Activated CD4-positive, alpha-beta T cell treated with anti-CD3 and anti-CD28 coated beads for 1 hour (primary cell): ENCODE measurements around the gene A2ML1.
"Not testable (repeated sequence)": the region's sequence is repeated elsewhere in the genome, so short reads cannot be mapped to it uniquely, and the experiment has no call there.

Experiments used
- DNase-seq: peaks from one replicate; pipeline ENCODE4 v3.0.0-alpha.2; 2020

A2ML1 gene

DNA sequence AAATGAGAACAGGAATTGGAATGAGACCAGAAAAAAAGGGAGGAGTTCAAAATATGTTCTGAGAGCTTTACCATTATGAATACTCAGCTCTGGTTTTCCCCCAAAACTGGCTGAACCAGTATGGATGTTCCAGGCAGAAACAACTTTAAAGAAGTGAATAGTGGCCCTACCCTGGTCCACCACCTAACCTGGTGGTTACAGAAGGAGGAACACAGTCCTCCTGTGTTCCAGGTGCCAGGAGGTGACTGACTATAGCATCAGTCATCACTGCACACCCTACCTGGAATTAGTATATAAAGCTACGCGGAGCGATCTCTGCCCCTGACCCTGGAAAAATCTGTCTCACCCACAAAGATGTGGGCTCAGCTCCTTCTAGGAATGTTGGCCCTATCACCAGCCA lies at the start of gene A2ML1:
Gene A2ML1 (plus strand): TSS at position 324 of the 400 bp plus-strand sequence. CDS start 31 bp downstream, at position 355.
- DNase-seq, result no peak

DNA sequence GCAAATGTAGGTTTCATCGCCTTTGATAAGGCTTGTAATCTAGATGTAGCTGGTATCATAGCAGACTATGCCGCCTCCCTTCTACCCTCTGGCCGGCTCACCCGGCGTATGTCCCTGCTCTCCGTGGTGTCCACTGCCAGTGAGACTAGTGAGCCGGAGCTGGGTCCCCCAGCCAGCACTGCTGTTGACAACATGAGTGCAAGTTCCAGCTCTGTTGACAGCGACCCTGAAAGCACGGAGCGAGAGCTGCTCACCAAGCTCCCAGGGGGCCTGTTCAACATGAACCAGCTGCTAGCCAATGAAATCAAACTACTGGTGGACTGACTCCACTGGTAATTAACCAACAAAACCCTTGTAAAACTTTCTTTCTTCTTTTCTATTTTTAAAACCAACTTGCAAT lies 49.0 kb upstream of the A2ML1 start:
- DNase-seq, result no peak

DNA sequence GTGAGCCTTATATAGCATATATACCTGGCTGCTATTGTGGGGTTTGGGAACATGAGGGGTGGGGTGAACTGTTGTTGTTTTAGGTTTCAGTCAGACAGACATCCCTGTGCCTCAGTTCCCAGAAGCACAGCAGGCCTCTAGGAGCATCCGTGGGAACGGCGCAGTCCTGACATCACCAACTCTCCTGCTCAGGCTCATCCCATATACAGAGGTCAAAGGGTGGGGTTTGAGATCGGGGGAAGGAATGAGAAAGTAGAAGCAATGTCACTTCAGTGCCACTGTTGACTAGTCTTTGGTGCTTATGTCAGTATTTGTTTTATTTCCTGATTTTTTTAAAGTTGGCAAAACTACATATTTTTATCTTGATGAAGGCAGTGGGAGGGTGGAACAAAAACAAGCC lies 43.1 kb upstream of the A2ML1 start:
- no peak for DNase-seq

DNA sequence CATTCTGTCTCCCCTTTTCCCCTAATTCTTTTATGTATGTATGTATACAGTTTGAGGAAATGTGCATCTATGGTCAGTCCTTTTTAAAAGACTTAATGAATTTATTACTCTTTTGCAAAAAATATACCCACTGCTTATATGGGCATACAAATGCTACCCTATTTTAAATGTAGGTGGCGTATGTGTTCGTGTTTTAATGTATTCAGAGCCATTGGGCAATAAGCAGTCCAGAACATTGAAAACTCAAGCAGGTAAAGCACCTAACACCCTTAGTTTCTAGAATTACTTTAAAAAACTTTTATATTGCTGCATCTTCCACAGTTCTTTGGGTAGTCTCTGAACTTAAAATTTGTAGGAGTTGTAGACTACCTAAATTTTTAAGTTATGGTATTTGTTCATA lies 42.6 kb upstream of the A2ML1 start:
- DNase-seq, result no peak

DNA sequence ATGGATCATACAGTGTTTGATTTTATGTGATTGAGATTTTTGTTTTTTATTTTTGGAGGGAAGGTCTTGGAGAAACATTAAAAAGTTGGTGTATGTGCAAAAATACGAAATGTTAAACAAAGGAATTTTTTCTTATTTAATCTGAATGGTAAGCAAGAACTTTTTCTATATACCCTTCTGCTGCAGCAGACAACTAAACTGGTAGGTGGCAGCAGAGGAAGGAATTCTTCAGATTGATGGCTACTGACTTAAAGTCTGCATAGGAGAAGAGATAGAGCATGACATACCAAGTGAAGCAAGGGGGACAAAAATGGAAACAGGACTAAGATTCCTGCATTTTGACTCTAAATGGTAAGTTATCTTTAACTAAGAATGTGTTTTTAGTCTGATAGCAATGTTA lies 42.0 kb upstream of the A2ML1 start:
- no peak for DNase-seq

DNA sequence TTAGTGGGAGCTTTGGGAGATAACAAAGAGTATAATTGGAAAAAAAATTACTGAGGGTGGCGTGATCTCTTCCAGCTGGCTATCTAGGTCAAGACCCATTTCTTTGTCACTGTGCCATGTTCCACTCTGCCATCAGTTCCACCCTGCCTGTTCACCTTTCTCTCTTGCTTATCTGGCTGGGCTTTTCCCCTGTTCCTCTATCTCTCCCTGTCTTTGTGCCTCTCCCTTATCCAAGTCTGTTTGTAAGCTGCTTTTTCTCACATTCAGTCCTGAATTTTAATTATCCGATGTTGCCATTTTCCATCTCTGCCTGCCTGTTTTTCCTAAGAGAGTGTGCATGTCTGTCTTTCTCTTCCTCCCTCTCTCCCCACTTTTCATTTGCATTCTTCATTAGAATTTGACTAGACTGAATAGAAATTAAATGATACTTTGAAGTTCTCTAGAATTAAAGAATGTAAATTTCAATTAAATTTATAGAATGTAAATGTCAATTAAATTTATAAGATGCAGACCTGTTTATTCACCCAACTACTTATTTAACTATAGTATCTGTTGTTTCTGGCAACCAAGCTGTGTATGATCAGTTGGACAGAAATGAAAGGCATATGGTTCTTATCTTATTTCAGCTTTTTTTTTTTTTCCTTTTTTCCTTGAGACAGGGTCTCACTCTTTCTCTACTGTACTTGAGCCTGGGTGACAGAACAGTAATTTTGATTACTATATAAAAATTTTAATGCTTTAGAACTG lies 40.9 kb upstream of the A2ML1 start:
- DNase-seq, result no peak

DNA sequence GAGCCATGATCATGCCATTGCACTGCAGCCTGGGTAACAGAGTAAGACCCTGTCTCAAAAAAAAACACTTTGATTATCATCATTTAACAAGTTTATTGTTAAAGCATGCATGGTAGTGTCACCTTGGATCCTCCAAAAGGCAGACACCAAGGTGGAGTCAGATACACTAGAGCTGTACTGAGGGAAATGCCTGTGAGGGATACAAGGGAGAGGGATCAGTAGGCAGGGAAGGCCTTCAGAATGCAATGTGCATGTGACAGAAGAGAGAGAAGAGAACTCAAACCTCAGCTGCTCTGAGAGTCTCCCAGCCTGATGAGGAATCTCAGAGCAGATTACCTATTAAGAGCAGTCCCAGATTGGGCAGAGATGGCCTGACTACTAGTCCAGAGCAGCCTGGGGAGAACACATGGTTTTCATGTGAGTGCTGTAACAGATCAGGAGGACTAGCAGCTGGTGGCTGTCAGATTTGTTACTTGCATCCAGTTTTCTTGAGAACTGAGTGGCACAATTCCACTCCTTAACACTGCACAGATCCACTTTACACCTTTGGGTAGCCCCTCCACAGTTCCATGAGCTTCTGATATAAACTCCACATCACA lies 38.0 kb upstream of the A2ML1 start:
- no peak for DNase-seq

DNA sequence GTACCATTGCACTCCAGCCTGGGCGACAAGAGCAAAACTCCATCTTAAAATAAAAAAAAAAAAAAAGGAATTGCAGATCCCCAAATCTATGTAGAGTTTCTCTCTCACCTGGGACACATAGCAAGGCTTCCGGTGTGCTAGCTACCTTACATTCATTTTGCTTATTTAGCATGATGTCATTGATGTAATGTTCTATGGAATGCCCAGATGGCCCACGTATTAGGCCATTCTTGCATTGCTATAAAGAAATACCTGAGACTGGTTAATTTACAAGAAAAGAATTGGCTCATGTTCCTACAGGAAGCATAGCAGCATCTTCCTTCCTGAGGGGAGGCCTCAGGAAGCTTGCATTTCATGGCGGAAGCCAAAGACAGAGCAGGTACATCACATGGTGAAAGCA lies 36.9 kb upstream of the A2ML1 start:
- DNase-seq, result no peak

DNA sequence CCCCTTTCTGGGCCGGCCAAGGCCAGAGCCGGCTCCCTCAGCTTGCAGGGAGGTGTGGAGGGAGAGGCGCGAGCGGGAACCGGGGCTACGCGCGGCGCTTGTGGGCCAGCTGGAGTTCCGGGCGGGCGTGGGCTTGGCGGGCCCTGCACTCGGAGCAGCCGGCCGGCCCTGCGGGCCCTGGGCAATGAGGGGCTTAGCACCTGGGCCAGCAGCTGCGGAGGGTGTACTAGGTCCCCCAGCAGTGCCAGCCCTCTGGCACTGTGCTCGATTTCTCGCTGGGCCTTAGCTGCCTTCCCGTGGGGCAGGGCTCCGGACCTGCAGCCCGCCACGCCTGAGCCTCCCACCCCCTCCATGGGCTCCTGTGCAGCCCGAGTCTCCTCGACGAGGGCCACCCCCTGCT lies 35.2 kb upstream of the A2ML1 start:
- not testable (repeated sequence) for DNase-seq

DNA sequence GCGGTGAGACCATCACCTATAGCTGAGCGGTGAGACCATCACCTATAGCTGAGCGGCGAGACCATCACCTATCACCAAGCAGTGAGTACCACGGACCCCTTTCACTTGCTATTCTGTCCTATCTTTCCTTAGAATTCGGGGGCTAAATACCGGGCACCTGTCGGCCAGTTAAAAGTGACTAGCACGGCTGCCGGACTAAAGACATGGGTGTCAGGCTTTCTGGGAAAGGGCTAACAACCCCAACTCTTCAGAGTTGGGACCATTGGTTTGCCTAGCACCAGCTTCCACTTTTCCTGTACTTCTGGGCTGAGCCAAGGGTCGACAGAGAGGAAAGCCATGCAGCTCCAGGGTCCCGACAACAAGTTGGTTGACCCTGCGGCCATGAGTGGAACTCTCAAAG lies 33.7 kb upstream of the A2ML1 start:
- DNase-seq, result not testable (repeated sequence)

DNA sequence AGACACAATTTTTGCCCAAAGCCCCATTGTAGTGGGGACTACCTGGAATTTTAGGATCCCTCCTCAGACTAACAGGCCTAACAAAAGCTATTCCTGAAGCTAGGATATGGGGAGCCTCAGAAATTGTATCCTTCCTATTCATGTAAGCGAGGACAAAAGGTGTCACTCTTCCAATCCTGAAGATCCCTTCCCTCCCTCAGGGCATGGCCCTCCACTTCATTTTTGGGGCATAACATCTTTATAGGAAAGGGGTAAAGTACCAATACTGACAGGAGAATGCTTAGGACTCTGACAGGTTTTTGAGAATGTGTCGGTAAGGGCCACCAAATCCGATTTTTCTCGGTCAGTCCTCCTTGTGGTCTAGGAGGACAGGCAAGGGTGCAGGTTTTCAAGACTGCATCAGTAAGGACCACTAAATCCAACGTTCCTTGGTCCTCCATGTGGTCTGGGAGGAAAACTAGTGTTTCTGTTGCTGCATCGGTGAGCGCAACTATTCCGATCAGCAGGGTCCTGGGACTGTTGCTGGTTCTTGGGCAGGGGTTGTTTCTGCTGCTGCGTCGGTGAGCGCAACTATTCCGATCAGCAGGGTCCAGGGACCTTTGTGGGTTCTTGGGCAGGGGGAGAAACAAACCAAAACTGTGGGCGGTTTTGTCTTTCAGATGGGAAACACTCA lies 32.9 kb upstream of the A2ML1 start:
- DNase-seq, result not testable (repeated sequence)

DNA sequence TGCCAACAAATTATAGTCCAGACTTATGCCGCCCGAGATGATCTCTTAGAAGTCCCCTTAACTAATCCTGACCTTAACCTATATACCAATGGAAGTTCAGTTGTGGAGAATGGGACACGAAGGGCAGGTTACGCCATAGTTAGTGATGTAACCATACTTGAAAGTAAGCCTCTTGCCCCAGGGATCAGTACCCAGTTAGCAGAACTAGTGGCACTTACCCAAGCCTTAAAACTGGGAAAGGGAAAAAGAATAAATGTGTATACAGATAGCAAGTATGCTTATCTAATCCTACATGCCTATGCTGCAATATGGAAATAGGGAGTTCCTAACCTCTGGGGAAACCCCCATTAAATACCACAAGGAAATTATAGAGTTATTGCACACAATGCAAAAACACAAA lies 29.2 kb upstream of the A2ML1 start:
- not testable (repeated sequence) for DNase-seq

DNA sequence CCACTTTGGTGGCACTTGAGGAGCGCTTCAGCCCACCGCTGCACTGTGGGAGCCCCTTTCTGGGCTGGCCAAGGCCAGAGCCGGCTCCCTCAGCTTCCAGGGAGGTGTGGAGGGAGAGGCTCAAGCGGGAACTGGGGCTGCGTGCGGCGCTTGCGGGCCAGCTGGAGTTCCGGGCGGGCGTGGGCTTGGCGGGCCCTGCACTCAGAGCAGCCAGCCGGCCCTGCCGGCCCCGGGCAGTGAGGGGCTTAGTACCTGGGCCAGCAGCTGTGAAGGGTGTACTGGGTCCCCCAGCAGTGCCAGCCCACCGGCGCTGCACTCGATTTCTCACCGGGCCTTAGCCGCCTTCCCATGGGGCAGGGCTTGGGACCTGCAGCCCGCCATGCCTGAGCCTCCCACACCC lies 27.8 kb upstream of the A2ML1 start:
- DNase-seq, result not testable (repeated sequence)

DNA sequence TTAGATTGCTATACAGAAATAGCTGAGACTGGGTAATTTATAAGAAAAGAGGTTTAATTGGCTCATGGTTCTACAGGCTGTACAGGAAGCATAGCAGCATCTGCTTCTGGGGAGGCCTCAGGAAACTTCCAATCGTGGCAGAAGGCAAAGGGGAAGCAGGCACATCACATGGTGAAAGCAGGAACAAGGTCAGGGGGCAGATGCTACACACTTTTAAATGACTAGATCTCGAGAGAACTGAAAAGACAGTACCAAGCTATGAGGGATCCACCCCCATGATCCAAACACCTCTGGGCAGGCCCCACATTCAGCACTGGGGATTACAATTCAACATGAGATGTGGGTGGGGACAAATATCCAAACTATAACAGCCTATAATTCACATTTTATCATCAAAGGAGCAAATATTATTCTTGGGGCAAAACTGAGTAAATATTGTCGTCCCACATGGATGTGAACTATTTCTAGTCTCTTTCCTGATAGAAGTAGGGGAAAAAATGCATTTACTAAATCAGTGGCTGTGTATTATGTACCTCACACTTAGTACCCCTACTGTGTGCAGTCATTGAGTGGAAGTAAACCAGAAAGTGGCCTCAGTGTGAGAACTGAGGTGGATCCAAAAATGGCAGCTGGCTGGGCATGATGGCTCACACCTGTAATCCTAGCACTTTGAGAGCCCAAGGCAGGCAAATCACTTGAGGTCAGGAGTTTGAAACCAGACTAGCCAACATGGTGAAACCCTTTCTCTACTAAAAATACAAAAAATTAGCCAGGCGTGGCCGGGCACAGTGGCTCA lies 25.4 kb upstream of the A2ML1 start:
- no peak for DNase-seq

DNA sequence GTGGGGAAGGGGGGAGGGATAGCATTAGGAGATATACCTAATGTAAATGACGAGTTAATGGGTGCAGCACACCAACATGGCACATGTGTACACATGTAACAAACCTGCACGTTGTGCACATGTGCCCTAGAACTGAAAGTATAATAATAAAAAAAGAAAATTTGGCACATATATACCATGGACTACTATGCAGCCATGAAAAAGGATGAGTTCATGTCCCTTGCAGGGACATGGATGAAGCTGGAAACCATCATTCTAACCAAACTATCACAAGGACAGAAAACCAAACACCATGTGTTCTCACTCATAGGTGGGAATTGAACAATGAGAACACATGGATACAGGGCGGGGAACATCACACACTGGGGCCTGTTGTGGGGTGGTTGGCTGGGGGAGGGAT lies 21.2 kb upstream of the A2ML1 start:
- not testable (repeated sequence) for DNase-seq

DNA sequence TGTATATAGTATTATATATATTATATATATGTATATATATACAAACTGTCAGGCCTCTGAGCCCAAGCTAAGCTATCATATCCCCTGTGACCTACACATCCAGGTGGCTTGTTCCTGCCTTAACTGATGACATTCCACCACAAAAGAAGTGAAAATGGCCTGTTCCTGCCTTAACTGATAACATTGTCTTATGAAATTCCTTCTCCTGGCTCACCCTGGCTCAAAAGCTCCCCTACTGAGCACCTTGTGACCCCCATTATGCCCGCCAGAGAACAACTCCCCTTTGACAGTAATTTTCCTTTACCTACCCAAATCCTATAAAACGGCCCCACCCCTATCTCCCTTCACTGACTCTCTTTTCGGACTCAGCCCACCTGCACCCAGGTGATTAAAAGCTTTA lies 17.6 kb upstream of the A2ML1 start:
- not testable (repeated sequence) for DNase-seq

DNA sequence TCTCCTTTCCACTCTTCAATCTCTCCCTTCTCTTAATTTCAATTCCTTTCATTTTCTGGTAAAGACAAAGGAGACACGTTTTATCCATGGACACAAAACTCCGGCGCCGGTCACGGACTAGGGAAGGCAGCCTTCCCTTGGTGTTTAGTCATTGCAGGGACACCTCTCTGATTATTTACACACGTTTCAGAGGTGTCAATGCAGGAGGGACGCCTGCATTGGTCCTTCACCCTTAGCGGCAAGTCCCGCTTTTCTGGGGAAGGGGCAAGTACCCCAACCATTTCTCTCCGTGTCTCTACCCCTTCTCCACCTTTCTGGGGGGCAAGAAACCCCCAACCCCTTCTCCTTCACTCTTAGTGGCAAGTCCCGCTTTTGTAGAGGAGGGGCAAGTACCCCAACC lies 16.9 kb upstream of the A2ML1 start:
- DNase-seq, result not testable (repeated sequence)

DNA sequence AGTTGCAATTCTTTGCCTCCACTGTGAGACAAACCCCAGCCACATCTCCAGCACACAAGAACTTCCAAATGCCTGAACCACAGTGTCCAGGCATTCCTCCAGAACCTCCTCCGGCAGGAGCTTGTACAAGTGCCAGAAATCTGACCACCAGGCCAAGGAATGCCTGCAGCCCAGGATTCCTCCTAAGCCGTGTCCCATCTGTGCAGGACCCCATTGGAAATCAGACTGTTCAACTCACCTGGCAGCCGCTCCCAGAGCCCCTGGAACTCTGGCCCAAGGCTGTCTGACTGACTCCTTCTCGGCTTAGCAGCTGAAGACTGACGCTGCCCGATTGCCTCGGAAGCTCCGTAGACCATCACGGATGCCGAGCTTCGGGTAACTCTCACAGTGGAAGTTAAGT lies 15.3 kb upstream of the A2ML1 start:
- DNase-seq, result not testable (repeated sequence)

DNA sequence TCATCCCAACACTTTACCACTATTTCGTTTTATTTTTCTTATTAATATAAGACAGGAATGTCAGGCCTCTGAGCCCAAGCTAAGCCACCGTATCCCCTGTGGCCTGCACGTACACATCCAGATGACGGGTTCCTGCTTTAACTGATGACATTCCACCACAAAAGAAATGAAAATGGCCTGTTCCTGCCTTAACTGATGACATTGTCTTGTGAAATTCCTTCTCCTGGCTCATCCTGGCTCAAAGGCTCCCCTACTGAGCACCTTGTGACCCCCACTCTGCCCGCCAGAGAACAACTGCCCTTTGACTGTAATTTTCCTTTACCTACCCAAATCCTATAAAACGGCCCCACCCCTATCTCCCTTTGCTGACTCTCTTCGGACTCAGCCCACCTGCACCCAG lies 12.3 kb upstream of the A2ML1 start:
- not testable (repeated sequence) for DNase-seq

DNA sequence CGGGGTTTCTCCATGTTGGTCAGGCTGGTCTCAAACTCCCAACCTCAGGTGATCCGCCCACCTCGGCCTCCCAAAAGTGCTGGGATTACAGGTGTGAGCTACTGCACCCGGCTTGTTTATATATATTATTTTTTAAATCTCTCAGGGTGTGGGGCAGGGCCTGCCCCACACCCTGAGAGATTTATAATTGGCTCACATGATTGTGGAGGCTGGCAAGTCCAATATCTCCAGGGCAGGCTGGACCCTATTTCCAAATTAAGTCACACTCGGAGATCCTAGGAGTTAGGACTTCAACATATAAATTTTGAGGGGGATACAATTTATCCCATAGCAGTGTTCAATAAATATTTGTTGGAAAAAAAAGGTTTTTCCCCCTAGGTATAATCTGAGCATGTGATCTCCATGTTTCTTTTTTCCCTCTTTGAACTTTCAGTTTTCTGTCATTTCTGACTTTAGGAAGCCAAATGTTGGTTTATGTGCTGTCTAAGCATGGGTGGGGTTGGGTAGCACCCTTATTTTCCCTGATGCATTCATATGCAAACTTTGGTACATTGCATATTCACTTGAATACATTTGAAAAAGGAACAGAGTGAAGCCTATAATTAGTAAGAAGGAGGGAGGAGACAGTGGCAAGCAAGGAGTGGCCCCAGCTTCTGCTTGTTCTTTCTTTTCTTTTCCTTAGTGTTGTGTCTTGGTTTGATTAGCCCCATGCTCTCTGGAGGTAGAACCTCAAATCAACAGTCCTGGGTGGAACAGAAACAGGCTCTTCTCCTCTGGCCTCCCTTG lies 8.7 kb upstream of the A2ML1 start:
- no peak for DNase-seq

DNA sequence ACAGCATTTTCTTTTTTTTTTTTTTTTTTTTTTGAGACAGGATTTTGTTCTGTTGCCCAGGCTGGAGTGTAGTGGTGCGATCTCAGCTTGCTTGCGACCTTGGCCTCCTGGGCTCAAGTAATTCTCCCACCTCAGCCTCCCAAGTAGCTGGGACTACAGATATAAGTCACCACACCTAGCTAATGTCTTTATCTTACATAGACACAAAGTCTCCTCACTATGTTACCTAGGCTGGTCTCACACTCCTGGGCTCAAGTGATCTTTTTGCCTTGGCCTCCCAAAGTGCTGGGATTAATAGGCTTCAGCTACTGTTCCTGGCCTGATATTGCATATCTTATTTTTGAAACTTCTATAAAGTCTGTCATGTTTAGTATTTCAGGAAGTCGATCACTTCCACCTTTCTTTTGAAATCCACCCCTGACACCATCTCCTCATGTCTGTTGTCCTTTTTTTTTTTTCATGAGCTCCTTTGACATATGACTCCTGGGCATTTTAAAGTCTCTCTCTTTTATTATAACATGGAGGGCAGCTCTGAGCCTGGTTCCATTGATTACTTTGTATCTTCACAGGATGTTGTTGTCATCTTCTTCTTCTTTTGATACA lies 5.9 kb upstream of the A2ML1 start:
- DNase-seq, result no peak

DNA sequence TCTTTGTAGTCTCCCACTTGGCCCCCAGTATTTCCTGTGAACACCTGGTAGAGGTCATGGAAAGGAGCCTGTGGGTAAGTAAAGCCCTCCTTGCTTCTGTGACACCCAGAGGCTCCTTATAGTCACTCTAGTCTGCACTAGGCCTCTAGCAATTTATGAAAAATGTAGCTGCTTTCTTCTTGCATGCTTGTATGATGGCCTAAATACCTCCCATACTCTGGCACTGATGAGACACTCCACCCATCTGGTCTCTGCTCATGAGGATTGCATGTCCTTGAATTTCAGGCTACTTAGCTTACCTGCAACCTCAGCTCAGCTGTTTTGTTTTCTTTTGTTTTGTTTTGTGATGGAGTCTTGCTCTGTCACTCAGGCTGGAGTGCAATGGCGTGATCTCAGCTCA lies 4.6 kb upstream of the A2ML1 start:
- no peak for DNase-seq
